ENCODE data around the gene B3GALT4.

DNA sequence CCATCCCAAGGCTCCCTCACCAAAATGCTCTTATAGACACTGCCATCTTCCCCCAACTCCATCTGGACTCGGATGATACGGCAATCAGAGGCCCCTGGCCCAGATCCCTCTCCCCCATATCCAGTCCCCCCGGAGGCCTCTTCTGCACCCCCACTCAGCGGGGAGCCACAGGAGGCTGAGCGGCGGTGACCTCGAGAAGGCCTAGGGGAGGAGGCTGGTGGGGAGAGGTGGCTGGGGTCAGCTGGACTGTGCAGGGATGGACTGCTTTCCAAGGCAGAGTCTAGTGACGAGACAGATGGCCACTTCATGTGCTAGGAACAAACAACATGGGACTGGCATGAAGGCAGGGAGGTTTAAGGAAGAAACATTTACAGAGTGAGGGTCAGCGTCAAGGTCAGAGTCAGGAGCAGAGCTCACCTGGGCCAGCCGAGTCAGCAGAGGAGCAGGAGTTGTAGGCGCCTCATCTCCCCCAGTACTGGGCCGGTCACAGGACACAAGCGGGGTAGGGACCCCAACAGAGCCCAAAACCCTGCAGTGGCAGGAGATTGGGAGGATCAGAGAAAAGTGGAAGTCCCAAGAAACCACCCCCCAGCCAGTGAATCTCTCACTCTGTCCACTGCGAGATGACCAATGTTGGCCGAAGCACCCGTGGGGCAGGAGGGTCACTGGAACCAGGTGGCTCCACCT, 16.2 kb downstream of the B3GALT4 start:
- TF ChIP-seq, protein P1, sequence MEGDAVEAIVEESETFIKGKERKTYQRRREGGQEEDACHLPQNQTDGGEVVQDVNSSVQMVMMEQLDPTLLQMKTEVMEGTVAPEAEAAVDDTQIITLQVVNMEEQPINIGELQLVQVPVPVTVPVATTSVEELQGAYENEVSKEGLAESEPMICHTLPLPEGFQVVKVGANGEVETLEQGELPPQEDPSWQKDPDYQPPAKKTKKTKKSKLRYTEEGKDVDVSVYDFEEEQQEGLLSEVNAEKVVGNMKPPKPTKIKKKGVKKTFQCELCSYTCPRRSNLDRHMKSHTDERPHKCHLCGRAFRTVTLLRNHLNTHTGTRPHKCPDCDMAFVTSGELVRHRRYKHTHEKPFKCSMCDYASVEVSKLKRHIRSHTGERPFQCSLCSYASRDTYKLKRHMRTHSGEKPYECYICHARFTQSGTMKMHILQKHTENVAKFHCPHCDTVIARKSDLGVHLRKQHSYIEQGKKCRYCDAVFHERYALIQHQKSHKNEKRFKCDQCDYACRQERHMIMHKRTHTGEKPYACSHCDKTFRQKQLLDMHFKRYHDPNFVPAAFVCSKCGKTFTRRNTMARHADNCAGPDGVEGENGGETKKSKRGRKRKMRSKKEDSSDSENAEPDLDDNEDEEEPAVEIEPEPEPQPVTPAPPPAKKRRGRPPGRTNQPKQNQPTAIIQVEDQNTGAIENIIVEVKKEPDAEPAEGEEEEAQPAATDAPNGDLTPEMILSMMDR (IDR thresholded peaks at IDR 0.05): no peak
- no peak for TF ChIP-seq EZH2 (IDR thresholded peaks at IDR 0.05; ENCODE audit: borderline replicate concordance, insufficient read depth, low read depth, low read length, poor library complexity, severe bottlenecking)

Measured in B cell (primary cell).